ENCODE measurements around the gene BAD.
"Not testable (repeated sequence)": the region's sequence is repeated elsewhere in the genome, so short reads cannot be mapped to it uniquely, and the experiment has no call there.

Gene BAD

GRCh38 chr11:64284048-64284961, at the start of gene BAD:
Gene BAD (minus strand): TSS chr11:64284665. CDS start chr11:64284368, 297 bp downstream.
- FAIRE-seq, result no peak

- no peak for FAIRE-seq
Measured at GRCh38 chr11:64333556-64333955, 49.1 kb upstream of the BAD start.

- FAIRE-seq, result no peak
Measured at GRCh38 chr11:64331569-64332371, 47.3 kb upstream of the BAD start.

- no peak for FAIRE-seq
Measured at GRCh38 chr11:64330888-64331287, 46.4 kb upstream of the BAD start.

GRCh38 chr11:64327993-64328392, 43.5 kb upstream of the BAD start:
- FAIRE-seq, result no peak

GRCh38 chr11:64327375-64327774, 42.9 kb upstream of the BAD start:
- FAIRE-seq, result no peak

GRCh38 chr11:64324692-64325469, 40.4 kb upstream of the BAD start:
- FAIRE-seq, result no peak

GRCh38 chr11:64323984-64324383, 39.5 kb upstream of the BAD start:
- FAIRE-seq, result not testable (repeated sequence)

GRCh38 chr11:64323373-64323772, 38.9 kb upstream of the BAD start:
- FAIRE-seq, result no peak

- FAIRE-seq, result no peak
Measured at GRCh38 chr11:64322925-64323260, 38.4 kb upstream of the BAD start.

- no peak for FAIRE-seq
Measured at GRCh38 chr11:64321533-64321932, 37.1 kb upstream of the BAD start.

GRCh38 chr11:64321026-64321425, 36.6 kb upstream of the BAD start:
- FAIRE-seq, result no peak

- FAIRE-seq, result no peak
Measured at GRCh38 chr11:64320556-64320955, 36.1 kb upstream of the BAD start.

- no peak for FAIRE-seq
Measured at GRCh38 chr11:64318766-64319761, 34.6 kb upstream of the BAD start.

GRCh38 chr11:64317961-64318765, 33.7 kb upstream of the BAD start, which contains the start of gene PRDX5:
Gene PRDX5 (plus strand): TSS chr11:64318121. CDS start chr11:64318216, 95 bp downstream.
- no peak for FAIRE-seq

GRCh38 chr11:64317325-64317960, 33.0 kb upstream of the BAD start, which contains the start of gene TRMT112:
Gene TRMT112 (minus strand): TSS chr11:64317559. CDS start chr11:64317526, 33 bp downstream.
- FAIRE-seq, result peak; percentile 5

GRCh38 chr11:64316672-64317324, 32.3 kb upstream of the BAD start:
- FAIRE-seq, result no peak

- not testable (repeated sequence) for FAIRE-seq
Measured at GRCh38 chr11:64315667-64316526, 31.4 kb upstream of the BAD start.
